SU-DHL-6 (cell line): ENCODE data around the gene GABBR2.

Source experiments
- EZH2phosphoT487 ChIP-seq: fragments of 200-600 bp; sonication (generic), shearing (Covaris generic); conservative IDR thresholded peaks from 2 replicates; pipeline ENCODE4 v1.6.1; 2018; ENCODE audit warnings: mild to moderate bottlenecking, antibody characterized with exemption, low read length, moderate library complexity, mixed read lengths
- TF ChIP-seq, protein P1 (sequence below): fragments of 200-600 bp; sonication (generic); IDR thresholded peaks from one replicate; pipeline ENCODE4 v1.5.1; 2017; ENCODE audit warnings: antibody characterized with exemption, mild to moderate bottlenecking, low read length, moderate library complexity; ENCODE audit not compliant: insufficient read depth, poor library complexity, severe bottlenecking

DNA sequence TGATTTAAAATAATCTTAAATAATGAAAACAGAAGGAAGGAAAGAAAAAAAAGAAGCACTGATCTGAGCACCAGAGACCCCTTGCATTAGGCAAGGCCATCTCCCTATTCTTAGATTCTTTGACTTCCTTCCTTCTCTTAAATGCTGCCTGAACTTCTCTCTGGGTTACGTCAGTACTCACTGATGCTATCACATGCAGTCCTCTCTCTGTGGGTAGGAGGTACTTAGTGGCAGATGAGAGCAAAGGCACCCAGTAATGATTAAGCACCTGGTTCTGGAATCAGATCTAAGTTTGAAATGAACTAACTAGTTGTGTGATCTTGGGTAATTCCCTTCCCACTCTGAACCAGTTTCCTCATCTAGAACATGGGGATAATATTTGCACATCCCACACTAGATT is 343.0 kb downstream of the GABBR2 start:
- TF ChIP-seq, protein P1, sequence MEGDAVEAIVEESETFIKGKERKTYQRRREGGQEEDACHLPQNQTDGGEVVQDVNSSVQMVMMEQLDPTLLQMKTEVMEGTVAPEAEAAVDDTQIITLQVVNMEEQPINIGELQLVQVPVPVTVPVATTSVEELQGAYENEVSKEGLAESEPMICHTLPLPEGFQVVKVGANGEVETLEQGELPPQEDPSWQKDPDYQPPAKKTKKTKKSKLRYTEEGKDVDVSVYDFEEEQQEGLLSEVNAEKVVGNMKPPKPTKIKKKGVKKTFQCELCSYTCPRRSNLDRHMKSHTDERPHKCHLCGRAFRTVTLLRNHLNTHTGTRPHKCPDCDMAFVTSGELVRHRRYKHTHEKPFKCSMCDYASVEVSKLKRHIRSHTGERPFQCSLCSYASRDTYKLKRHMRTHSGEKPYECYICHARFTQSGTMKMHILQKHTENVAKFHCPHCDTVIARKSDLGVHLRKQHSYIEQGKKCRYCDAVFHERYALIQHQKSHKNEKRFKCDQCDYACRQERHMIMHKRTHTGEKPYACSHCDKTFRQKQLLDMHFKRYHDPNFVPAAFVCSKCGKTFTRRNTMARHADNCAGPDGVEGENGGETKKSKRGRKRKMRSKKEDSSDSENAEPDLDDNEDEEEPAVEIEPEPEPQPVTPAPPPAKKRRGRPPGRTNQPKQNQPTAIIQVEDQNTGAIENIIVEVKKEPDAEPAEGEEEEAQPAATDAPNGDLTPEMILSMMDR = no peak
- TF ChIP-seq EZH2phosphoT487 = no peak
